SK-N-SH treated with all-trans-retinoic acid at 6 μM for 48 hours (cell line): ENCODE results near the gene BTBD16.

Experiments
- CSRNP3 ChIP-seq: fragments of 250-450 bp; sonication (Bioruptor Pico); IDR thresholded peaks from 2 replicates; pipeline ENCODE4 v1.5.1; 2021; ENCODE audit warnings: mild to moderate bottlenecking, moderate library complexity
- PATZ1 ChIP-seq: fragments of 250-450 bp; sonication (Bioruptor Pico); IDR thresholded peaks from 2 replicates; pipeline ENCODE4 v1.8.0; 2020; ENCODE audit warnings: mild to moderate bottlenecking, moderate library complexity, borderline replicate concordance
- PPARA ChIP-seq: fragments of 250-450 bp; sonication (Bioruptor Pico); IDR thresholded peaks from 2 replicates; pipeline ENCODE4 v1.5.0; 2020; ENCODE audit warnings: mild to moderate bottlenecking, borderline replicate concordance
- TOX ChIP-seq: fragments of 250-450 bp; sonication (Bioruptor Pico); IDR thresholded peaks from 2 replicates; pipeline ENCODE4 v1.8.0; 2021; ENCODE audit warnings: mild to moderate bottlenecking, moderate library complexity, borderline replicate concordance
- ZC3H10 ChIP-seq: fragments of 250-450 bp; sonication (Bioruptor Pico); IDR thresholded peaks from 2 replicates; pipeline ENCODE4 v1.5.1; 2021; ENCODE audit warnings: mild to moderate bottlenecking, moderate library complexity
- ZNF565 ChIP-seq: fragments of 450-650 bp; formaldehyde crosslinking; conservative IDR thresholded peaks from 2 replicates; pipeline ENCODE4 v1.5.0; 2020; ENCODE audit warnings: low read depth, mild to moderate bottlenecking, moderate library complexity
- ZNF70 ChIP-seq: fragments of 450-650 bp; formaldehyde crosslinking; IDR thresholded peaks from 2 replicates; pipeline ENCODE4 v1.5.0; 2020; ENCODE audit warnings: mild to moderate bottlenecking, moderate library complexity

GRCh38 chr10:122232769-122233168, 38.3 kb upstream of the BTBD16 start:
- TF ChIP-seq TOX (CRISPR knock-in tag), result no peak
- TF ChIP-seq PATZ1 (CRISPR knock-in tag), result no peak
- no peak for TF ChIP-seq PPARA
- no peak for TF ChIP-seq ZC3H10 (CRISPR knock-in tag)
- no peak for TF ChIP-seq ZNF565
- no peak for TF ChIP-seq CSRNP3 (CRISPR knock-in tag)
- TF ChIP-seq ZNF70 (CRISPR knock-in tag), result no peak
